Natural killer cell (primary cell): ENCODE results near the gene DAPK1. TPM values are rescaled to one million over a fixed set of nuclear protein-coding genes. Genes with fewer than 3 reads are reported as not detected.

Experiments used
- ATAC-seq, 3 donors: fragments of 150-1000 bp in 2 of 3; fragments of 200-7000 bp in 1 of 3; cut with Tn5 transposase; 1 replicate in 1 of 3; 2 replicates in 2 of 3; pipeline ENCODE4 v1.10.0; 2021; ENCODE audit warnings: mild to moderate bottlenecking in 2 of 3, moderate library complexity in 2 of 3
- DNase-seq, 2 donors: peaks; one replicate each; pipeline versions ENCODE4 v3.0.0 to v3.0.0-alpha.2; 2013 to 2021; ENCODE audit warnings: mixed read lengths in 1 of 2
- H3K27ac ChIP-seq: one replicate; pipeline ENCODE4 v1.5.1; 2013; ENCODE audit warnings: mild to moderate bottlenecking, low read length
- H3K27me3 ChIP-seq: one replicate; pipeline ENCODE4 v1.6.1; 2013; ENCODE audit warnings: low read length; ENCODE audit not compliant: control insufficient read depth, insufficient read depth
- H3K36me3 ChIP-seq: one replicate; pipeline ENCODE4 v1.6.1; 2013; ENCODE audit warnings: low read length; ENCODE audit not compliant: control insufficient read depth, insufficient read depth
- H3K4me1 ChIP-seq: one replicate; pipeline ENCODE4 v1.6.1; 2013; ENCODE audit warnings: low read length; ENCODE audit not compliant: control insufficient read depth, insufficient read depth
- H3K4me3 ChIP-seq: one replicate; pipeline ENCODE4 v1.5.1; 2013; ENCODE audit warnings: low read length
- H3K9me3 ChIP-seq: one replicate; pipeline ENCODE4 v1.6.1; 2013; ENCODE audit warnings: low read length; ENCODE audit not compliant: control insufficient read depth, insufficient read depth
- H3K27ac Mint-ChIP-seq, 2 donors: one replicate each; pipeline ENCODE4 v1.8.0; 2022; ENCODE audit warnings: mild to moderate bottlenecking in 2 of 2, mixed read lengths in 2 of 2, moderate library complexity in 1 of 2
- H3K27me3 Mint-ChIP-seq, 2 donors: one replicate each; pipeline ENCODE4 v1.8.0; 2022; ENCODE audit warnings: low read depth in 2 of 2, mixed read lengths in 2 of 2
- H3K36me3 Mint-ChIP-seq: one replicate; pipeline ENCODE4 v1.8.0; 2022; ENCODE audit warnings: mixed read lengths
- H3K4me1 Mint-ChIP-seq, 2 donors: one replicate each; pipeline ENCODE4 v1.8.0; 2022; ENCODE audit warnings: mixed read lengths in 2 of 2
- H3K4me3 Mint-ChIP-seq: one replicate; pipeline ENCODE4 v1.8.0; 2022; ENCODE audit warnings: mild to moderate bottlenecking, moderate library complexity, mixed read lengths
- H3K9me3 Mint-ChIP-seq, 2 donors: one replicate each; pipeline ENCODE4 v1.8.0; 2022; ENCODE audit warnings: mixed read lengths in 2 of 2
- WGBS: methylation state at CpG from one replicate; pipeline ENCODE4 v1.1.7; 2013; ENCODE audit warnings: missing lambda C conversion rate; ENCODE audit not compliant: insufficient coverage; 5-methylcytosine and 5-hydroxymethylcytosine counted together
- intact Hi-C: fragments of 100-400 bp; cut with micrococcal nuclease; formaldehyde crosslinking; loops from one replicate; pipeline ENCODE4 v1.14.2; 2022
- total RNA-seq, 4 donors: library from RNA; stranded (reverse); fragments of 120-200 nt in 1 of 4; gene quantifications; one replicate each; pipeline versions ENCODE4 v1.2.3 to v1.2.4, GENCODE V29; 2013 to 2022
- TF ChIP-seq, protein P1 (sequence below): fragments of 200-600 bp; IDR thresholded peaks from one replicate; pipeline ENCODE4 v1.8.0; 2022; ENCODE audit warnings: antibody characterized with exemption

The DAPK1 gene
- total RNA-seq, 3 donors from 2014 or later (not counting 1 experiment from before 2014, with no cell fraction given) = 12.2 to 26.5 (median 22.7) TPM

DNA sequence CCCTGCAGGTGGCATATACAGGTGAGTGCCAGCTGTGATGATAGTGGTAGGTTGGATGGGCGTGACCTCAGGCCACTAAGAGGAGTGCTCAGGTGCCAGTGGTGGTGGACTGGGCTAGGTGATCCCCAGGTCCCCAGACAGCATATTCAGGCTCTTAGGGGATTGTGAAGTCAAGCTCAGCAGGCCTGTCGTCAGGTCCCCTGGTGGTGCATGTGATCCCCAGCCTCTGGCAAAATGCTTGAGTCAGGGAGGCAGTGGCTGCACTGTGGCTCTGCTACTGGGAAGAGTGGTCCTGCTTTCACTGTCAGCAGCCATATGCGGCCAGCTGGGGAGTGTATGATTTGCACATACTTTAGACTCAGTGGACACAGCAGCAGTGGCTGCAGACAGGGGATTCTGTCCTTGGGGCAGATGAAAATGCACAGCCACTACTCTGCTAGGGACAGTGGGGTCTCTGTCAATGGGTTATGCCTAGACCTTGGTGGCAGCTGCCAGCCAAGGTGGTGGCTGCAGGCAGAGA is 196.6 kb downstream of the DAPK1 start:
- peaks cover 4% of the 10 kb centered on the region for H3K9me3 ChIP-seq
- no peaks in the 10 kb centered on the region for H3K4me1 Mint-ChIP-seq
- no peak for DNase-seq
- WGBS = 92% methylated on average over 3 of the region's 3 CpGs
- H3K36me3 ChIP-seq = no peaks in the 10 kb centered on the region
- no peak overlapping the region for H3K4me3 Mint-ChIP-seq
- H3K36me3 Mint-ChIP-seq = no peaks in the 10 kb centered on the region
- no peak for ATAC-seq
- peaks cover 0 to 3% of the 10 kb centered on the region in 2 donors for H3K27me3 Mint-ChIP-seq
- no peak overlapping the region for H3K4me3 ChIP-seq
- H3K9me3 Mint-ChIP-seq = peaks cover 0 to 3% of the 10 kb centered on the region in 2 donors
- intact Hi-C loops = no loop called here
- H3K27ac ChIP-seq = no peak overlapping the region
- no peak overlapping the region for H3K27ac Mint-ChIP-seq
- no peaks in the 10 kb centered on the region for H3K4me1 ChIP-seq
- H3K27me3 ChIP-seq = no peaks in the 10 kb centered on the region
- TF ChIP-seq, protein P1, sequence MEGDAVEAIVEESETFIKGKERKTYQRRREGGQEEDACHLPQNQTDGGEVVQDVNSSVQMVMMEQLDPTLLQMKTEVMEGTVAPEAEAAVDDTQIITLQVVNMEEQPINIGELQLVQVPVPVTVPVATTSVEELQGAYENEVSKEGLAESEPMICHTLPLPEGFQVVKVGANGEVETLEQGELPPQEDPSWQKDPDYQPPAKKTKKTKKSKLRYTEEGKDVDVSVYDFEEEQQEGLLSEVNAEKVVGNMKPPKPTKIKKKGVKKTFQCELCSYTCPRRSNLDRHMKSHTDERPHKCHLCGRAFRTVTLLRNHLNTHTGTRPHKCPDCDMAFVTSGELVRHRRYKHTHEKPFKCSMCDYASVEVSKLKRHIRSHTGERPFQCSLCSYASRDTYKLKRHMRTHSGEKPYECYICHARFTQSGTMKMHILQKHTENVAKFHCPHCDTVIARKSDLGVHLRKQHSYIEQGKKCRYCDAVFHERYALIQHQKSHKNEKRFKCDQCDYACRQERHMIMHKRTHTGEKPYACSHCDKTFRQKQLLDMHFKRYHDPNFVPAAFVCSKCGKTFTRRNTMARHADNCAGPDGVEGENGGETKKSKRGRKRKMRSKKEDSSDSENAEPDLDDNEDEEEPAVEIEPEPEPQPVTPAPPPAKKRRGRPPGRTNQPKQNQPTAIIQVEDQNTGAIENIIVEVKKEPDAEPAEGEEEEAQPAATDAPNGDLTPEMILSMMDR = no peak

GRCh38 chr9:87695523-87695922 is 197.9 kb downstream of the DAPK1 start:
- Histone ChIP-seq H3K27ac (no peak overlapping the region), H3K4me1 (no peaks in the 10 kb centered on the region), H3K27me3 (no peaks in the 10 kb centered on the region), H3K36me3 (no peaks in the 10 kb centered on the region), H3K4me3 (no peak overlapping the region), H3K9me3 (peaks cover 4% of the 10 kb centered on the region)
- ATAC-seq = no peak
- peaks cover 0 to 3% of the 10 kb centered on the region in 2 donors for H3K27me3 Mint-ChIP-seq
- H3K36me3 Mint-ChIP-seq = no peaks in the 10 kb centered on the region
- H3K27ac Mint-ChIP-seq = no peak overlapping the region
- DNase-seq = no peak
- no peaks in the 10 kb centered on the region for H3K4me1 Mint-ChIP-seq
- intact Hi-C loops = no loop called here
- no peak overlapping the region for H3K4me3 Mint-ChIP-seq
- WGBS = 100% methylated on average over 1 of the region's 1 CpG
- peaks cover 0 to 3% of the 10 kb centered on the region in 2 donors for H3K9me3 Mint-ChIP-seq
- TF ChIP-seq, protein P1 = no peak

DNA sequence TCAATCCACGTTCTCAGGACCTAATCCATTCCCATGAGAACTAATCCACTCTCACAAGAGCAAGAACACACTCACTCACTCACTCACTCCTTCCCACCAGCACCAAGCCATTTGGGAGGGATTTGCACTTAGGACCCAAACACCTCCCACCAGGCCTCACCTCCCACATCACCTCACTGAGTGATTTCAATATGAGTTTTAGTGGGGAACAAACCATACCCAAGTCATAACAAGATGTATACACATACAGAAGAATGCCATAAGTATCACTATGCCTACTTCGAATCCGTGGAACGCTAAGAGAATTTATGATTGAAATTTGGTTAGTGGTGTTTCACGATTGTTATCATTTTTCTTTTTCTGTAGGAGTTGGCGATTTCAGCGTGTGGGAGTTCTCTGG is 199.0 kb downstream of the DAPK1 start:
- WGBS = 82% methylated on average over 7 of the region's 7 CpGs
- Mint-ChIP-seq H3K9me3 (peaks cover 0 to 3% of the 10 kb centered on the region in 2 donors), H3K27ac (no peak overlapping the region), H3K4me1 (no peaks in the 10 kb centered on the region), H3K36me3 (no peaks in the 10 kb centered on the region), H3K27me3 (peaks cover 0 to 3% of the 10 kb centered on the region in 2 donors), H3K4me3 (no peak overlapping the region)
- no peaks in the 10 kb centered on the region for H3K27me3 ChIP-seq
- ATAC-seq = no peak
- H3K4me1 ChIP-seq = no peaks in the 10 kb centered on the region
- H3K9me3 ChIP-seq = peaks cover 4% of the 10 kb centered on the region
- no peak overlapping the region for H3K27ac ChIP-seq
- intact Hi-C loops = no loop called here
- TF ChIP-seq, protein P1 = no peak
- DNase-seq = no peak
- no peaks in the 10 kb centered on the region for H3K36me3 ChIP-seq
- no peak overlapping the region for H3K4me3 ChIP-seq
